Measurements from ENCODE around the gene ARHGEF17. TPM values are rescaled to one million over a fixed set of nuclear protein-coding genes. Genes with fewer than 3 reads are reported as not detected.
A peak's percentile ranks its signal among the peaks of the same experiment; 100 is the strongest.

ARHGEF17 gene
- total RNA-seq, 2 donors from 2014 or later: 0.95 TPM; not detected in 1

DNA sequence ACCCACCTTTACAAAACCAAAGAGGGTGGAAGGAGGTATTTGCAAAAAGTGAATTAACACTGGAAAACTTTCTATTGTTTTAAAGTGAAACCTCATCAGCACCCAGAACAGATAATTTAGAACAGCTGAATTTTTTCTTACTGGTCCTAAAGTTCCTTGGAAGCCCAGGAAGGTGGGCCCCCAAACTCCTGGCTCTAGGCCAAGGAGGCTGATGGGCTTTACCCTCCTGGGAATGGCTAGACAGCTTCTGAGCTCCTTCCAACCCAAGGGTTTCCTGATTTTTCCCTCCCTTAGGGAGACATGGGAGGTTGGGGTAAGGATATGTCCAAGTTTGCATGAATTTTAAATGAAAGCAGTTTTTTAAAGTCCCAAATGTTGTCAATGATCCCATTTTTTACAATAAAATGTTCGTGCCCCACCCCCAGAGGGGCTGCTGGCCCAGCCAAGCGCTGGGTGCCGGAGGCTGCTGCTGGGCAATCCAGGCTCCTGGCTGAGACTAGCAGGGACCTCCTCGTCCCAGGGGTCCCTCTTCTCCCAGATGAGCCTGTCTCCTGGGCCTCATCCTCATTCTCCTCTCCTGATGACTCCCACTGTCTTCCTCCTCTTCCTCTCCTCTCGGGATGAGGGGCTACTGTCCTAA lies 96.5 kb downstream of the ARHGEF17 start:
- Mint-ChIP-seq H3K4me1 (ENCODE audit: low read depth in 2 of 2) (peaks cover 0 to 7% of the 10 kb centered on the region in 2 donors), H3K36me3 (peaks cover 6% of the 10 kb centered on the region), H3K9me3 (no peaks in the 10 kb centered on the region), H3K27ac (no peak overlapping the region), H3K27me3 (no peaks in the 10 kb centered on the region), H3K4me3 (no peak overlapping the region)
- no peak for DNase-seq (ENCODE audit: low spot score)
- no peak for ATAC-seq

DNA sequence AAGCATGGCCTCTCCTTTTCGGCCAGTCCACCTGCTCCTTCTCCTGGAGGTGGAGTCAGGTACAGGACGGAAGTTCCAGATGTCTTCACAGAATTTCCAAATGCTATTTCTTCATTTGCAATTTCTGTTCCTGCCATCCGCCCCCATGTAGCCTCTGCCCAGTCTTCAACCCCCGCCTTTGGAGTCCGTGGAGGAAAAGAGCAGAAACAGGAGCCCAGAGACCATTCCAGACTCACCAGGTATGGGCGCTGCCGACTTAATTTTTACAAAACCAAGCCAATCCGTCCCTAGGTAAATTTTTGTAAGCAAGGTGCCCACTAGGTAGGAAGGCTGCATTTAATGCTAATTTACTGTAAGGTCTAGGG lies 97.1 kb downstream of the ARHGEF17 start:
- DNase-seq (ENCODE audit: low spot score) (no peak), ATAC-seq (no peak)
- no peak overlapping the region for H3K4me3 Mint-ChIP-seq
- peaks cover 0 to 7% of the 10 kb centered on the region in 2 donors for H3K4me1 Mint-ChIP-seq (ENCODE audit: low read depth in 2 of 2)
- H3K9me3 Mint-ChIP-seq: no peaks in the 10 kb centered on the region
- no peaks in the 10 kb centered on the region for H3K27me3 Mint-ChIP-seq
- no peak overlapping the region for H3K27ac Mint-ChIP-seq
- H3K36me3 Mint-ChIP-seq: peaks cover 6% of the 10 kb centered on the region

DNA sequence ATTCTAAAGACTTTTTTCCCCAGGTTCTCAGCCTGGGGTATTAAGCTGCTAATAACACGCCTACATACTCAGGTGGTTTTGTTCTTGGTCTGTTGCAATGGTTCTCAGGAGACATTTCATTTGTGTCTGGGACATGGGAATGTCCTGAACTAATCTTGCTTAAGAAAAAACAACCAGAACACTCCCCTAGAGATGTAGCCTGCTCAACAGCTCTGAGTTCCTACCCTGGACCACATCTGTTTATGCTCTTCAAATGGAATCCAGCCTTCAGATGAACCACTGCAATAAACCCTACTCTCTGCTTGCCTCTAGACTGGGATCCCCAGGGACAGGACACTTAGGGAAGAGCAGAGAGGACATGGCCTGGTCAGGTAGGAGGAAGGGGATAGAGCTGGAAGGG lies 98.1 kb downstream of the ARHGEF17 start:
- DNase-seq (ENCODE audit: low spot score) (no peak), ATAC-seq (no peak)
- no peaks in the 10 kb centered on the region for H3K9me3 Mint-ChIP-seq
- no peaks in the 10 kb centered on the region for H3K27me3 Mint-ChIP-seq
- peaks cover 0 to 4% of the 10 kb centered on the region in 2 donors for H3K4me1 Mint-ChIP-seq (ENCODE audit: low read depth in 2 of 2)
- no peak overlapping the region for H3K4me3 Mint-ChIP-seq
- no peak overlapping the region for H3K27ac Mint-ChIP-seq
- H3K36me3 Mint-ChIP-seq: peaks cover 6% of the 10 kb centered on the region

DNA sequence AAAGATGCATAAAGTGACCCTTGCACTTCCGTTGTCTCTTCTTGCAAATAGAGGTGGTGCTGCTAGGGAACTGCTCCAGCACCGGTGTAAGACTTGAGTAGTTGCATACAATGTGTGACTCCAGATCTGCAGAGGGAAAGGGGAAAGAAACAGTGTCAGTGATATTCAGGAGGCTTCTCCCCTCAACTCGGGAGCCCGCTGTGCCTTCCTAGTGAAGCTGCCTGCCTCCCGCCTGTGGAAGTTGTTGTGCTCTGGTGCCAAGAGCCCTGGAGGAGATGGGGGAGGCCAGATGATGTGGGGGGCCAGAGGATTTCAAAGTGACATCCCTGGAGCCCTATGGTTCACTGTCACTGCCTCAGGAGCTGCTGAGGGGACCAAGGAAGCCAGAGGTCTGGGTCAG lies 98.5 kb downstream of the ARHGEF17 start:
- Mint-ChIP-seq H3K9me3 (no peaks in the 10 kb centered on the region), H3K27me3 (no peaks in the 10 kb centered on the region), H3K4me3 (no peak overlapping the region), H3K27ac (no peak overlapping the region), H3K36me3 (peaks cover 6% of the 10 kb centered on the region), H3K4me1 (ENCODE audit: low read depth in 2 of 2) (peaks cover 0 to 4% of the 10 kb centered on the region in 2 donors)
- DNase-seq (ENCODE audit: low spot score) (no peak), ATAC-seq (no peak)

DNA sequence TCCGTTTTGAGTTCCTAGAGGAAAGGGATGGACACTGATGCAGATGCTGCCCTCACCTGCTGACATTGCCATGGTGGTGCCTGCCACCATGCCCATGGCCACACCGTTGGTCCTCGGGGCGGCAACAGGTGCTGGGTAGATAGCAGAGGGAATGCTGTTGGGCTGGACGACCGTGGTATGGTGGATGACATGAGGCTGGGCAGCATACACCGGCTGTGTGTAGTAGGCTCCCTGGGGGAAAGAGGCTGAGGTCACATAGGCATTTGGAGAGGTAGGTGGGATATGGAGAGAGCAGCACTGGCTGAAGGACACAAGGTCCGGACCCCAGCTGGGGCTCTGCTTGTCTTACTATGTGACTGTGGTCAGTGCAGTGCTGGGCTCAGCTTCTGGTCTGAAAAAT lies 101.4 kb downstream of the ARHGEF17 start:
- DNase-seq (ENCODE audit: low spot score) (no peak), ATAC-seq (no peak)
- Mint-ChIP-seq H3K4me3 (no peak overlapping the region), H3K4me1 (ENCODE audit: low read depth in 2 of 2) (peaks cover 0 to 9% of the 10 kb centered on the region in 2 donors), H3K36me3 (peaks cover 6% of the 10 kb centered on the region), H3K27ac (no peak overlapping the region), H3K9me3 (no peaks in the 10 kb centered on the region), H3K27me3 (no peaks in the 10 kb centered on the region)

DNA sequence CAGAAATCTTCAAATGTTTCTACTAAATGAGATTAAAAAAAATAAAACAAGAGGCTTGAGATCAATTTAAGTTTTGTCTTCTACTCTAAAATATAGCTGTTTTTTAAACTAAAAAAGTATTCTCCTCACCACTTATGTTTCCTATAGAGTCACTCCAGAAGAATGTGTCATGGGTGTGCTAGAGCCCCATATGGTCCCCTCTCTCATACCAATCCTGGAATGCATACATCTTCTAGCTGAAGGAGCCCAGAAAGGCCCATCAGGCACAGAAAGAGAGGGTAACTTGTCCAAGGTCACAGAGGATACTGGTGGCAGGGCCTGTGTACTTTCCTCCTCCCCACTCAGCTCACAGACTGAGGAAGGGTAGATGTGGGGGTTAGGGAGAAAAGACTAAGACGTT lies 102.6 kb downstream of the ARHGEF17 start:
- DNase-seq (ENCODE audit: low spot score) (no peak), ATAC-seq (no peak)
- Mint-ChIP-seq H3K4me3 (no peak overlapping the region), H3K9me3 (no peaks in the 10 kb centered on the region), H3K36me3 (peaks cover 6% of the 10 kb centered on the region), H3K4me1 (ENCODE audit: low read depth in 2 of 2) (peaks cover 8 to 15% of the 10 kb centered on the region in 2 donors), H3K27me3 (no peaks in the 10 kb centered on the region), H3K27ac (no peak overlapping the region)

DNA sequence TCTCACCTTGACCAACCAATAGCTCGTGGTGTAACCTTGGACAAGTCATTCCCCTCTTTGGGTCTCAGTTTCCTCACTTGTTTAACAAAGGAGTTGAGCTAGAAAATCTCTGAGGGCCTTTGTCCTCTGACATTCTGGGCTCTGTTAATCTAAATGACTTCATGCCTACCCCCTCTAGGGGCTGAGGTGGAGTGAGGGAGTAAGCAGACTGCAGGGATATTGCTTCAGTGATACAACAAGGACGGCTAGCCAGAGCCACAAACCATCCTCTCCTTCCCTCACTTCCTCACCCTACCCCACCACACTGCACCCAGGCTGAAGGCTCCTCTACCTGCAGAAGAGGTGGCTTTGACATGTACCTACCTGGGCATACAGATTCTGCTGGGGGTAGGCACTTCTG lies 103.0 kb downstream of the ARHGEF17 start:
- H3K27ac Mint-ChIP-seq: no peak overlapping the region
- ATAC-seq (no peak), DNase-seq (ENCODE audit: low spot score) (no peak)
- H3K4me1 Mint-ChIP-seq (ENCODE audit: low read depth in 2 of 2): peaks cover 10 to 17% of the 10 kb centered on the region in 2 donors
- no peaks in the 10 kb centered on the region for H3K9me3 Mint-ChIP-seq
- peaks cover 6% of the 10 kb centered on the region for H3K36me3 Mint-ChIP-seq
- H3K27me3 Mint-ChIP-seq: no peaks in the 10 kb centered on the region
- no peak overlapping the region for H3K4me3 Mint-ChIP-seq

DNA sequence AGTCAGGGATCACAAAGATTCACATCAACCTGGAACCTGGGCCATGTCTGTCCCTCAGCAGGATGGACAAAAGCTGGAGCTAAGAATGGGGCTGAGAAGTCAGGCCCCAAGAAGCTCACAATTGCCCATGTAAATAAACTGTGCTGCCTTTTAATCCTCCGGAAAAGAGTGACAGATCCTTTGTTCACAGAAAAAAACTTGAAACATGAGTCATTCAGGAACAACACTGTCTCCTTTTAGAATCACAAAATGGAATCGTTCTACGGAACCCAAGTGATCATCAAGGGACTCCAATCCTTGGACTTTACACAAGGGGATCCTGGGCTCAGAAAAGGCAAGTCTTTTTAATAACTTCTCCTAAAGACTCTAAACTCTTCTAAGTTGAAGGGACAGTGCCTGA lies 104.2 kb downstream of the ARHGEF17 start:
- no peaks in the 10 kb centered on the region for H3K27me3 Mint-ChIP-seq
- H3K4me3 Mint-ChIP-seq: no peak overlapping the region
- peaks cover 6% of the 10 kb centered on the region for H3K36me3 Mint-ChIP-seq
- H3K27ac Mint-ChIP-seq: no peak overlapping the region
- peaks cover 16 to 21% of the 10 kb centered on the region in 2 donors for H3K4me1 Mint-ChIP-seq (ENCODE audit: low read depth in 2 of 2)
- no peak for DNase-seq (ENCODE audit: low spot score)
- H3K9me3 Mint-ChIP-seq: no peaks in the 10 kb centered on the region
- no peak for ATAC-seq

DNA sequence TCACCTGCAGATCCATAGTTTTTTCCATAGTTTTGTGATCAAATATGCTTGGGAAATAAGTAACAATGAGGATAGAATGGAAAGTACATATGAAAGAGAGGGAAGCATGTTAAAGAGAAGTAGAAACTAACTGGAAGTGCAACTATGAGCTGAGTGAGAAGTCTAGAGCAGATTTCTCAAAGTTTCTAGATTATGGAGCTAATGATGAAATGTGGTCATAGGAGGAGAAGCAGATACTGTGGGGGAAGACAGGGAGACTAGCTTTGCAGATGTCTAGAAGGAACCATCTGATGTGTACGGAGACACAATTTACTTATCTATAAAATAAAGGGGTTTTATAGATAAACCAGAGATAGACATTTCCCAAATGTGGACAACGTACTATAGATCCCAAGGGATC lies 105.2 kb downstream of the ARHGEF17 start:
- peaks cover 6% of the 10 kb centered on the region for H3K36me3 Mint-ChIP-seq
- peaks cover 16 to 21% of the 10 kb centered on the region in 2 donors for H3K4me1 Mint-ChIP-seq (ENCODE audit: low read depth in 2 of 2)
- ATAC-seq: no peak
- no peak overlapping the region for H3K4me3 Mint-ChIP-seq
- no peaks in the 10 kb centered on the region for H3K27me3 Mint-ChIP-seq
- H3K9me3 Mint-ChIP-seq: no peaks in the 10 kb centered on the region
- DNase-seq (ENCODE audit: low spot score): no peak
- no peak overlapping the region for H3K27ac Mint-ChIP-seq

DNA sequence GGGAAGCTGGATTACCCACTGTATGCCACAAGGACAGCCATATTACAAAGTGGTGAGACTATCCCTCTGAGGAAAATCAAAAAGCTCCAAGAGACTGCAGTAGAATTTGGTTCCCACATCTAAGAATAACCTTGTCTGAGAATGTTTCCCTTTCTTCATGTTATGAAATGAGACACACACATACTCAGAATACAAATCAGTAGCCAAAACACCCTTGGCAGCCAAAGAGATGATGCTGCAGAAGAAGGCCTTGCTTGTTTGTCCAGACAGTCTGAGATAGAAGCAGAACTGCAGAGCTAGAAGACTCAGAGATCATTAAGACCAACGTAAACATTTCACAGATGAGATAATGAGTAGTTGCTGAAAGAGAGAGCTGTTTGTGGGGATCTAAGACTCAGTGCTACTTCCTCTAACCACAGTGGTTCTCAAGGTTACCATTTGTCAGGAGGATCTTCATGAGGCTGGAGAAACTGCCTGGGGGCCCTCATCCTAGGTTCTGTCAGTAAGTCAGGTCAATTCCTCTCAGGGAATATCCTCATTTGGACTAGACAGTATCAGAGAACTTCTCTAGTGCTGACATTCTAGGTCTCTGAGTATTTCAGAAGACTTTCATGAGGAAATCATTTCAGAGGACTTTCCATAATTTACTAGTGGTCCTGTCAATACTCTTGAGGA lies 107.0 kb downstream of the ARHGEF17 start:
- DNase-seq (ENCODE audit: low spot score): no peak
- H3K27me3 Mint-ChIP-seq: no peaks in the 10 kb centered on the region
- no peak overlapping the region for H3K27ac Mint-ChIP-seq
- H3K4me1 Mint-ChIP-seq (ENCODE audit: low read depth in 2 of 2): peaks cover 16 to 17% of the 10 kb centered on the region in 2 donors
- no peaks in the 10 kb centered on the region for H3K36me3 Mint-ChIP-seq
- no peaks in the 10 kb centered on the region for H3K9me3 Mint-ChIP-seq
- H3K4me3 Mint-ChIP-seq: no peak overlapping the region
- ATAC-seq: peak; percentile 65 to 74

DNA sequence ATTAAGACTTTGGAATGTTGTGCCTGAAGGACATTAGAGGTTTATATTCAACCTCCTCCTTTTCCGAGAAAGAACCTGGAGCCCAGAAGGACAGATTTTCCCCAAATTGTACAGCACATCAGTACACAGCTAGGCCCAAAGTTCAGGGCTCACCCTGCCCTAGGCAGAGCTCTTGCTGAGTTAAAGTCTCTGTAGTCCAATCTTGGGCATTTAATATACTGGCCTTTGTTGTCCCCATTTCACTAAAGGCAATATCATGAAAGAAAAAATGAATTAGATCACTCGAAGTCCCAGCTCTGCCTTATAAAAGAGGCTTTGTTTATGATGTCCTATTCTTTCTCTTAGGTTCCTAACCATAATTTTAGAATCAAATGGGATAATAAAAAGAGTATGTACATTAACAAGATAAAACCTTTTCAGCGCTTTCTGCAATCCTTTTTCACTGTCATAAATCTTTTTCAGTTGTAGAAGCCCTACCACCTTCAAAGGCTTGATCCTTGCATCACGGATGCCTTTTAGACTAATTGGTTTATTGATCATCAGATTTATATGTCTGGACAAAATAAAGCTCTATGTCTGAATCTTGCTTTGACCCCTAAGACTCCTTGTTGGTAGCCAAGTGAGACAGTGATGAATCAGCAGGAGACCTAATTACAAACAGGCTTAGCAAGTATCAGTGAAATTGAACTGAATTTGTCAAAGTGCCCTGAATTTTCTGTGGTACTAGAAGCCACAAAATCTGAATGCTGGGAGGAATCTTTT lies 108.0 kb downstream of the ARHGEF17 start:
- DNase-seq (ENCODE audit: low spot score) (no peak), ATAC-seq (no peak)
- Mint-ChIP-seq H3K4me1 (ENCODE audit: low read depth in 2 of 2) (peaks cover 16 to 17% of the 10 kb centered on the region in 2 donors), H3K36me3 (no peaks in the 10 kb centered on the region), H3K9me3 (no peaks in the 10 kb centered on the region), H3K4me3 (no peak overlapping the region), H3K27ac (no peak overlapping the region), H3K27me3 (no peaks in the 10 kb centered on the region)

DNA sequence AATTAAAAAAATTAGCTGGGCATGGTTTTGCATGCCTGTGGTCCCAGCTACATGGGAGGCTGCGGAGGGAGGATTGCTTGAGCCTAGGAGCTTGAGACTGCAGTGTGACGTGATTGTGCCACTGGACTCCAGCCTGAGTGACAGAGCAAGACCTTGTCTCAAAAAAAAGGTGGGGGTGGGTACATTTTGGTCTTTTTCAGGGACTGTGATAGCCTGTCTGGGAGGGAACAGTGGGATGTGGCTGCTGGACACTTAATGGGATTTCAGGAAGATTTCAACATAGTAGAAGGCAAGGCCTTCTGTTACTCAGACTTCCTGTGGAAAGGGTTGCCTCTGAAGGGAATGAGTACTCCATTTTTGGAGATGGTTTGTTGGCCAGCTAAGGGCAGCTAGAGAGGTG lies 108.7 kb downstream of the ARHGEF17 start:
- no peaks in the 10 kb centered on the region for H3K27me3 Mint-ChIP-seq
- ATAC-seq (no peak), DNase-seq (ENCODE audit: low spot score) (no peak)
- no peak overlapping the region for H3K4me3 Mint-ChIP-seq
- no peak overlapping the region for H3K27ac Mint-ChIP-seq
- no peaks in the 10 kb centered on the region for H3K9me3 Mint-ChIP-seq
- H3K4me1 Mint-ChIP-seq (ENCODE audit: low read depth in 2 of 2): peaks cover 16 to 17% of the 10 kb centered on the region in 2 donors
- H3K36me3 Mint-ChIP-seq: no peaks in the 10 kb centered on the region

Data from natural killer cell treated with Interleukin-12 subunit alpha and Interleukin-12 subunit beta and Interleukin-15 and Interleukin-18, amount 100 ng/mL, for 72 hours (primary cell).